HG02610 (cell line): ENCODE measurements around the gene IL18BP.

Experiments used
- ATAC-seq: cut with Tn5 transposase; IDR thresholded peaks from one replicate; pipeline ENCODE4 v1.9.1; 2021; ENCODE audit warnings: mild to moderate bottlenecking, moderate library complexity; ENCODE audit not compliant: unreplicated experiment

The IL18BP gene

DNA sequence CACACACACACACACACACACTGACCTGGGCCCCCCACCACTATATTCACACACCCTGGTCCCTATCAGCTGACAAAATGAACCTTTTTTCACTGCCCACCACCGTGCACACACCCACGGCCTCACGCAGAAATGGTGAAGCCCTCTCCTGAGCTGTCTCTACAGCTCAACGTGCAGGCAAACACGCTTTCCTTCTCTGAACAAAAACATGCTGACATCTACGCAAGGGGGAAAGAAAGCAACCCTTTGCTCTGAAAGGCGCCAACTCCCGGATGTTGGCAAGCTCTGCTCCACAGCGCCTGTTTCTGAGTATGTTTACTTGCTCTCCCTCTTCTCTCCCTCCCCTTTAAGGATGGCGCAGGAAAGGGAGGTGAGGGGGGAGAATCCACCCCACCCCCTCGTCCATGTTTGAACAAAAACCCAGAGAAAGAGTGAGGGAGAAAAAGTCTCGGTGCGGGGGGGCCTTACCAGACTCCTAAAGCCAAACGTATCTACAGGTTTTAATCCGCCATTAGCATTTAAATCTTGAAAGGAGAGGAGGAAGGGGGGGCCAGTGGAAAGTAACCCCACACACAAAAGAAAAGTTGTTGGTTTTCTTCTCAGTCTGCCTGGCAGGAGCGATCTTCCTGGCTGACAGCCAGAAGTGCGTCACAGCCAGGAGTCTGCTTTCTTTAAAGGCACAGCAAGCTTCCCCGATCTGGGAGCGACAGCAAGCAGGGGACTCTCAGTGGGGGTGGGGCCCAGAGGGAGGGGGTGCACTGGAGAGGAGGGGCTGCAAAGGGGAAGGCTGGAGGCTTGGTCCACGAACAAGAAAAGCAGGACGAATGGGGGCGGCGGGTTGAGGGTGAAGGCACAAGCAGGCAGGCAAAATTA is 42.0 kb downstream of the IL18BP start:
- ATAC-seq, result no peak

DNA sequence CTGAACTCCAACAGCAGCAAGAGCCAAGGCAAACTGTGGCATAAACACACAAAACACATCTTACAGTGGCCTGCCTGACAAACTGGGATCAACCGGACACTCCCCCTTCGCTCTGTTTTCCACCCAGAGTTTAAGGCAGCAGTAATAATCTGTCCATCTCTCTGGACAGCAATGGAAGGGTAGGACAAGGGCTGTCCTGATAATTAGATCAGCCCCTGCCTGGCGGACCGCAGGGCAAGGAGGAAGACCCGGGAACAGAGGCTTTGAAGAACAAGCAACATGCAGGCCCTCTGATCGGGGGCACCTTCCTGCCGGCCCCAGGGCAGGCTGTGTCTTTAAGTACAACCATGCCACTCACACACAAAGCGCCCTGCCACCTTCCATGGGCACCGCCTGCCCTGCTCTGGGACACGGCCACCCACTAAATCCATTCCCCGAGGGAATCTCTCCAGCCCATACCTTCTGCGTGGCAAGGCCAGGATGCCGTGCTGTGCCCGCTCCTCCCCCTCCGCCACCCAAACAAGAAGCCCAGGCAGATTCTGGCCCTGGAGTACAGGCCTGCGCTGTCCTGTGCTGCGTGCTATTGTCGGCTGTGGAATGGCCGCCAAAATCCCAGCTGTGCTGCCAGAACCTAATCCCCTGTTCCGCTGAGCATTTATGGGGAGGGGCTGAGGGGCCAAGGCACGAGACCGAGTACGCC is 42.8 kb downstream of the IL18BP start:
- ATAC-seq, result no peak

DNA sequence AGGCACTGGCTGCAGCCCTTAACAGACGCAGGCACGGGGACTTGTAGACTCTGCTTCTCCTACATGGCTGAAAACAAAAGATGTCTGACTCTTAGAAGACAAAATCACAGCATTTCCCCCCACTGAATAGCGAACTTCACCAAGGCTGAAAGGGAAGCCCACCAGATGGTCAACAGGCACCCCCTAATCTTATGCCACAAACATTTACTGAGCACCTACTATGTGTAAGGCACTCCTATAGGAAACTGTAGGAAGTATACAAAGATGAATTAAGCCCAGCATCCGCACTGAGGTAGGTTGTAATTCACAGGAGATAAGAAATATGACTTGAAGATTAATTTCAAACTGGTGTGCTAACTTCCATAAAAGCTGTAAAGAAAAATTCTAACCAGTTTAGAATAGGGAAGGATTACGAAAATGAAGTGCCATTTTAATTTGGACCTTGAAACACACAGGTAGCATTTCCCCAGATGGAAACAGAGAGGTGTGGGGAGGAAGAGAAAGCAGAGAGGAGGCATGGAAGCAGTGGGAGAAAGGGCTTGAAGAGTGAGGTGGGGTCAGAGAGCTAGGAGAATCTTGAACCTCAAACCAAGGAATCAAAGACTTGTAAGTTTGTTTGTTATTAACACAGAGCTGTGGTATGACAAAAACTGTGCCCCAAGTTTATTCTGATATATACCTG is 43.5 kb downstream of the IL18BP start:
- ATAC-seq, result no peak

DNA sequence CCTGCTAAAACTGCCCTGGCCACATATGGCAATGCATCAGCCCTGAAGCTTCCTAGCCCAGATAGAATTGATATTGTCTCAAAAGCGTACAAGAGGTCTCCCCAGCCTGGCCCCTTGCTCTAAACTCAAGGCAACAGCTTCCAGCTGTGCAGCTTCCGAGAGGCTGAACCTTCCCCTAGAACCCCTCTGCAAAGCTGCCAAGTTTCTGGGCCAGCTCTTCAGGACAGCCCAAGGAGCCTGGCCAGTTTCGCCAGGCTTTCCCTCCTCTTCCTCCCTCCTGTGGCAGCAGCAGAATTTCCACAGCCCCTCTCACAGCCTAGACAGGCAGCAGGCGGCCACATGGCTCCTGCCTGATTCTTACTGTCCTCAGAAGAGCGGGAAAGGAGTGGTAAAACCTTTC is 47.1 kb downstream of the IL18BP start:
- no peak for ATAC-seq

DNA sequence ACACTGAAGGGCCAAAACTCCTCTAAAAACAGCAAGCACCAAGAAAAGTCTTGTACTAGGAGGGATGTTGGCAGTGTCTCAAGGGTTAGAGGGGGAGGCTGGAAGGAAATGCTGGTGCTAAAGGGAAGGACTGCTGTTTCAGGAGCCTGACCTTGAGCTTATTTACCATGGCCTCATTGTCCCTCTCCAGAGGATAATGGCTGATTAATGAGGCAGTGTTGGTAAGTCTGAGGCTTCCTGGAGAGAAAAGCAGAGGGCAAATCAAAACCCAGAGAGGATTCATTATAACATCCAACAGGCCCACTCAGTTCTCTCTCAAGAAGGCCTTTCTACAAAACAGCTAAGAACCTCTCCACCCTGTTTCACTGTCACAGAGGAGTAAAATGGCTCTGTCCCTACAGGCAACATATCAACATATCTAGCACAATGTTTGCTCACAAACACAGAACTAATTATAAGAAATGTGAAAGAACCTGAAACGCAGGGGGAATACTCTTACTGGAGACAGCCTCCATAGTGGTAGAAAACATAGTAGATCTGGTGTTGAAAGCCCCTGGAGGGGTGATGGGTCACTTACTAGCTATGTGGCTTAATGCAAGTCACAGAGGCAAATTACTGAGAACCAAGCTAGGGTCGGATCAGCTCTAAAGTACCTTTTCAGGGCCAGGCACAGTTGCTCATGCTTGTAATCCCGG is 50.2 kb downstream of the IL18BP start:
- ATAC-seq, result no peak
